Neutrophil (primary cell): ENCODE results near the gene ATF6.

ENCODE experiments used
- H3K27ac ChIP-seq: fragments of 200-600 bp; sonication (generic); 2 replicates; pipeline ENCODE4 v1.5.1; 2016; ENCODE audit warnings: mild to moderate bottlenecking, moderate library complexity
- H3K27me3 ChIP-seq: fragments of 200-600 bp; sonication (generic); 2 replicates; pipeline ENCODE4 v1.6.0; 2016; ENCODE audit warnings: mild to moderate bottlenecking
- H3K36me3 ChIP-seq: fragments of 200-600 bp; sonication (generic); 2 replicates; pipeline ENCODE4 v1.5.1; 2017
- H3K4me1 ChIP-seq, 2 experiments: fragments of 200-600 bp in 1 of 2; sonication (generic) in 1 of 2; 1 replicate in 1 of 2; 2 replicates in 1 of 2; pipeline versions ENCODE4 v1.5.1 to v1.6.1; 2013 to 2016; ENCODE audit warnings: low read depth in 1 of 2, low read length in 1 of 2, mild to moderate bottlenecking in 1 of 2, moderate library complexity in 1 of 2; ENCODE audit not compliant: control insufficient read depth in 1 of 2, insufficient read depth in 1 of 2
- H3K4me3 ChIP-seq, 2 experiments: fragments of 200-600 bp in 1 of 2; sonication (generic) in 1 of 2; 1 replicate in 1 of 2; 2 replicates in 1 of 2; pipeline ENCODE4 v1.5.1; 2013 to 2016; ENCODE audit warnings: low read depth in 1 of 2, low read length in 1 of 2, mild to moderate bottlenecking in 1 of 2, moderate library complexity in 1 of 2
- H3K9me3 ChIP-seq: fragments of 200-600 bp; sonication (generic); 2 replicates; pipeline ENCODE4 v1.5.1; 2016
- TF ChIP-seq, protein P1 (sequence below): fragments of 200-600 bp; sonication (generic); IDR thresholded peaks from 2 replicates; pipeline ENCODE4 v1.5.1; 2016; ENCODE audit warnings: antibody characterized with exemption

Gene ATF6

DNA sequence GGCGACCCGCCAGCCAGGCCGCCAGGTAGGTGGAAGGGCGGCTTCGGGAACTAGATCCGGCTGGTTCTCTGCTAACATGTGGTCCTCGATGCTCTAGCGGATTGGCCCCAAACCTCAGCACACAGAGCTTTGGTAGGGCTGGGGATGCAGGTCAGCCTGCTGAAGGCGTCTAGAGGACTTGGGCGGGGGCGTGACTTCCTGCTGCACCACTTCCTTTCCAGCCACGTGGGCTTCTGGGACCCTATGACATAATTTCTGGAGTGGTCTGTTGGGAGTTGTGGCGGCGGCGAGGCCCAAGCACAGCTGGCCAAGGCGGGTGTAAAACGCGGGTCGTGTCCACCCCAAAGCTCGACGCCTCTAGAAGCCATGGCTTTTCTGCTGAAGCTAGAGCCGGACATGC, 124.5 kb downstream of the ATF6 start:
- Histone ChIP-seq H3K36me3 (peaks cover 30% of the 10 kb centered on the region), H3K4me1 (peaks cover 0 to 8% of the 10 kb centered on the region in 2 experiments), H3K27me3 (no peaks in the 10 kb centered on the region), H3K4me3 (no peak overlapping the region), H3K27ac (no peak overlapping the region), H3K9me3 (no peaks in the 10 kb centered on the region)
- TF ChIP-seq, protein P1, sequence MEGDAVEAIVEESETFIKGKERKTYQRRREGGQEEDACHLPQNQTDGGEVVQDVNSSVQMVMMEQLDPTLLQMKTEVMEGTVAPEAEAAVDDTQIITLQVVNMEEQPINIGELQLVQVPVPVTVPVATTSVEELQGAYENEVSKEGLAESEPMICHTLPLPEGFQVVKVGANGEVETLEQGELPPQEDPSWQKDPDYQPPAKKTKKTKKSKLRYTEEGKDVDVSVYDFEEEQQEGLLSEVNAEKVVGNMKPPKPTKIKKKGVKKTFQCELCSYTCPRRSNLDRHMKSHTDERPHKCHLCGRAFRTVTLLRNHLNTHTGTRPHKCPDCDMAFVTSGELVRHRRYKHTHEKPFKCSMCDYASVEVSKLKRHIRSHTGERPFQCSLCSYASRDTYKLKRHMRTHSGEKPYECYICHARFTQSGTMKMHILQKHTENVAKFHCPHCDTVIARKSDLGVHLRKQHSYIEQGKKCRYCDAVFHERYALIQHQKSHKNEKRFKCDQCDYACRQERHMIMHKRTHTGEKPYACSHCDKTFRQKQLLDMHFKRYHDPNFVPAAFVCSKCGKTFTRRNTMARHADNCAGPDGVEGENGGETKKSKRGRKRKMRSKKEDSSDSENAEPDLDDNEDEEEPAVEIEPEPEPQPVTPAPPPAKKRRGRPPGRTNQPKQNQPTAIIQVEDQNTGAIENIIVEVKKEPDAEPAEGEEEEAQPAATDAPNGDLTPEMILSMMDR, result no peak

DNA sequence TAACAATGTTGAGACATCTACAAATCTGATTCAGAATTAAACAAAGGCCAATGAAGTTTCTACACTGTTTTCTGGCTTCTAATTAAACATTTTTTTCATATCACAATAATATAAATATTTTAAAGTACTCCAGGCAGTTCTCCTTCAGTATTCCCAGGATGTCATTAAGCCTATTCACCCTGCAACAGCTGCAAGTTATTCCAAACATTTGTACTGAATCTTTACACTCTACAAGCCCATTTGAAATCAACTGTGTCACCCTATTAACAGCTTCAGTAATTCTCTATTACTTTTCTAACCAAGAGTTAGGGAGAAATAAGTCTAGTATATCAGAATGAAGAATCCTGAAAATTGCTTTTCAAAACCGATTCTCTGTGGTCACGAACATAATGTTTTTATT, 133.0 kb downstream of the ATF6 start:
- TF ChIP-seq, protein P1, result no peak
- no peak overlapping the region for H3K27ac ChIP-seq
- H3K9me3 ChIP-seq, result no peaks in the 10 kb centered on the region
- H3K4me1 ChIP-seq, result no peaks in the 10 kb centered on the region
- H3K27me3 ChIP-seq, result no peaks in the 10 kb centered on the region
- no peaks in the 10 kb centered on the region for H3K36me3 ChIP-seq
- H3K4me3 ChIP-seq, result no peak overlapping the region

DNA sequence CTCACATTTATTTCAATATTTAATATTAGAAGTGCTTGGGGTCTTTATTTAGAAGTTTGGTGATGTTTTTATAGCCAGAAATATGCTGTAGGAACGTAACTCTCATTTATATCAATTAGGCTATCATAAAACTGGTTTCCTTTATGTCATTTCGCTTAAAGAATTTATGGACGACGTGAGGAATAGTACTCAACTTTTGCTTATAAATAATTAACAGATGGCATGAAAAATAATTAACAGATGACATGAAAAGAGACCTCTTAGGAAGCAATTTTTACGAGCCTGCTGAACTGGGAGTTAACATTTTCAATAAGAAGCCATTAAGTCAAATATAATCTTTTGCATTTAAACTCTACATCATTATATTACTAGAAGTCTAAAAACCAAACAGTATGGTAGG, 134.0 kb downstream of the ATF6 start:
- Histone ChIP-seq H3K36me3 (no peaks in the 10 kb centered on the region), H3K4me1 (no peaks in the 10 kb centered on the region), H3K27me3 (no peaks in the 10 kb centered on the region), H3K9me3 (no peaks in the 10 kb centered on the region), H3K27ac (no peak overlapping the region), H3K4me3 (no peak overlapping the region)
- TF ChIP-seq, protein P1, result no peak

DNA sequence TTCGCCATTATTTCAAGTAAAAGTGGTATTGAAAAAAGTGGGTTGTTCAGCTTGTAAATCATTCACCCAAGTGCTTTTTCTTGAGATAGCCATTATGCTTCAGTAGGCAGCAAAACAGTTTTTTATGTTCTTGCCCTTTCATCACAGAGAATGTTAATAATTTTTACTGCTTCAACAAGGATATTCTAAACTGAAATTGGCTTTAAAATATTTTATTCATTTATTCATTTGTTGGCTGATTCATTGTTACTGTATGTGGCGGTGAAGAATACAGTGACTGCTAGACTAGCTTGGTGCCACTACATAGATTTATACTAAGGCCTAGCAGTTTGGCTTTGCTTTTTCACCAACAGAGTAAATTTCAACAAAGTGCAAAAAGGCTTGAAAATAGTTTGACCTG, 136.1 kb downstream of the ATF6 start:
- H3K4me1 ChIP-seq, result no peaks in the 10 kb centered on the region
- no peaks in the 10 kb centered on the region for H3K36me3 ChIP-seq
- H3K27ac ChIP-seq, result no peak overlapping the region
- no peak overlapping the region for H3K4me3 ChIP-seq
- H3K9me3 ChIP-seq, result no peaks in the 10 kb centered on the region
- TF ChIP-seq, protein P1, result no peak
- no peaks in the 10 kb centered on the region for H3K27me3 ChIP-seq

DNA sequence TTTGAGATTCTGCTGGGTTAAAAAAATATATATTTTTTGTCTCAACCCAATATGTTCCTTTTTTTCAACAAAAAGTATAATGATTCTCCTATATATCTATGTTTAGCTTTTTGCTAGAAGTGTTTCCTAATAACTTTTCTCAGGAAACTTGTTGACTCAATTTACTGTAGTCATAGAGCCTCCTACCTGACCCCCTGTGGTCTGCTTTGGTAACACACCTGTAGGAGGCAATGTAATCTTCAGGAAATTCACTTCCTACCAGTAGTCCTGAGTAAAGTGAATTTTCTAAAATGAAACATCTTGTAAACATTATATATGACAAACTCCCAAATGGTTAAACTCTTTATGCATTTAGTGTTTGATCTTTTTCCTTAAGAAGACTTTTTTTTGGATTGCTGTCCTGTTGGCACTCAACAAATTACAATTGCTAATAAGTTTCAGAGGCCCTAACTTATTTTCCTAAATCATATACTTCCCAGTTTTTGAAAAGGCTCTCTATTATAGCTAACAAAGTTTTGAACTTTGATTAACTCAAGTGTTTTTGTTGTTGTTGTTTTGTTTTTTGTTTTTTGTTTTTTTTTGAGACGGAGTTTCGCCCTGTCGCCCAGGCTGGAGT, 139.3 kb downstream of the ATF6 start:
- Histone ChIP-seq H3K4me1 (no peaks in the 10 kb centered on the region), H3K4me3 (no peak overlapping the region), H3K27me3 (no peaks in the 10 kb centered on the region), H3K27ac (no peak overlapping the region), H3K9me3 (no peaks in the 10 kb centered on the region), H3K36me3 (no peaks in the 10 kb centered on the region)
- TF ChIP-seq, protein P1, result peak; percentile 18

DNA sequence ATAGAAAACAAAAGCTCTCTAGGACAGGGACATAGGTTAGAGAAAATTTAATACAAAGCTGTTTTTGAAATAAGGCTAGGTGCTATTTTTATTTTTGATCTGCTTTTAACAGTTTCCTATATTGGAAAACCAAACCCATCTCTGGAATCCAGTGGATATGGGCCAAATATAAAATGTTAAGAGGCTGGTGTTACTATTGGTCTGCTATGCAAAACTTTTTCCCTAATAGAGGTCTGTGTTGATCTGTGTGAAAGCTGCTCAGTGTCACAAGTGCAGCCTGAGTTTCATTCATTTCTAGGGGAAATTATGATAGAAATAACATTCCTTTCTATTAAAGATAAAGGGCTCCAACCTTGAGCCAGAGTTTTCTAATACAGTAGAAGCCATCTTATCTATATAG, 141.1 kb downstream of the ATF6 start:
- H3K27me3 ChIP-seq, result no peaks in the 10 kb centered on the region
- TF ChIP-seq, protein P1, result no peak
- H3K4me3 ChIP-seq, result no peak overlapping the region
- H3K9me3 ChIP-seq, result no peaks in the 10 kb centered on the region
- no peaks in the 10 kb centered on the region for H3K4me1 ChIP-seq
- peaks cover 3% of the 10 kb centered on the region for H3K36me3 ChIP-seq
- H3K27ac ChIP-seq, result no peak overlapping the region
